ENCODE measurements around the gene KRT38.
"Not testable (repeated sequence)": the region's sequence is repeated elsewhere in the genome, so short reads cannot be mapped to it uniquely, and the experiment has no call there.

KRT38 gene

DNA sequence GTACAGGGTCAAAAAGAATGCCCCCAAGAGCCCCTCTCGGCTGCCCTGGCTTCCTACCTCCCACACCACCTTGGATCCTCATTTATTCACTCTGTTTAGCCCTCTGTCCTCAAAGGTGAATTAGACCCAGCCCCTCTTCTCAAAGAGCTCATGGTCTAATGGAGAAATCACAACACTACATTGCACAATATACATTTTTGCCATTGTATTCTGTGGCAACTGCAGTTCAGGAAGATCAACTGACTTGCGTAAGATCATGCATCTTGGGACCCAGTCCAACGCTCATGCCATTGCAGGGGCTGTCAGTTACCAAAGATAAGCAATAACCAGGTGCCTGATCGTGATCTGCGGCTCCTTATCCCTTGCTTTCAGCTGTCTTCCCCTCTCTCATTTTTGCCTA lies 1.4 kb downstream of the KRT38 start:
- TF ChIP-seq, protein P1, sequence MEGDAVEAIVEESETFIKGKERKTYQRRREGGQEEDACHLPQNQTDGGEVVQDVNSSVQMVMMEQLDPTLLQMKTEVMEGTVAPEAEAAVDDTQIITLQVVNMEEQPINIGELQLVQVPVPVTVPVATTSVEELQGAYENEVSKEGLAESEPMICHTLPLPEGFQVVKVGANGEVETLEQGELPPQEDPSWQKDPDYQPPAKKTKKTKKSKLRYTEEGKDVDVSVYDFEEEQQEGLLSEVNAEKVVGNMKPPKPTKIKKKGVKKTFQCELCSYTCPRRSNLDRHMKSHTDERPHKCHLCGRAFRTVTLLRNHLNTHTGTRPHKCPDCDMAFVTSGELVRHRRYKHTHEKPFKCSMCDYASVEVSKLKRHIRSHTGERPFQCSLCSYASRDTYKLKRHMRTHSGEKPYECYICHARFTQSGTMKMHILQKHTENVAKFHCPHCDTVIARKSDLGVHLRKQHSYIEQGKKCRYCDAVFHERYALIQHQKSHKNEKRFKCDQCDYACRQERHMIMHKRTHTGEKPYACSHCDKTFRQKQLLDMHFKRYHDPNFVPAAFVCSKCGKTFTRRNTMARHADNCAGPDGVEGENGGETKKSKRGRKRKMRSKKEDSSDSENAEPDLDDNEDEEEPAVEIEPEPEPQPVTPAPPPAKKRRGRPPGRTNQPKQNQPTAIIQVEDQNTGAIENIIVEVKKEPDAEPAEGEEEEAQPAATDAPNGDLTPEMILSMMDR (IDR thresholded peaks at IDR 0.05; ENCODE audit: control insufficient read depth, extremely low read depth, insufficient read depth), result no peak
- H3K4me3 ChIP-seq (ENCODE audit: low read depth, low read length), result no peak overlapping the region
- no peak for DNase-seq (ENCODE audit: low read depth)

DNA sequence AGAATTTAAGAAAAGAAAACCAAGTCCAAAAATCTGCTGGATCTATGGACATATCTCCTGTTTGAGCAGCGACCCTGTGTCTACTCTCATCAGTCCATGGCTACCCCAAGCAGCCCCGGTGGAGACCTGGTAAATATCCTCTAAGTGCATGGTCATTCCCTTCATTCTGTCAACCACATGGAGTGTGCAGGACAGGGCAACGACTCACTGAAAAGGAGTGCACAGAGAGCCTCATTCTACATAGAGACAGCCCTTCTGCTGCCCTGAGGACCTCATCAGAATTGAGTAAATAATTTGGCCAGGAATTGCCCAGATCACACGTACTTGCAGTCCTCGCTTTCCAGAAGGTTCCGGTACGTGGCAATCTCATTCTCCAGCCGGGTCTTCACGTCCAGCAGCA lies 3.0 kb downstream of the KRT38 start:
- TF ChIP-seq, protein P1 (IDR thresholded peaks at IDR 0.05; ENCODE audit: control insufficient read depth, extremely low read depth, insufficient read depth), result no peak
- DNase-seq (ENCODE audit: low read depth), result no peak
- H3K4me3 ChIP-seq (ENCODE audit: low read depth, low read length), result no peak overlapping the region

- no peak overlapping the region for H3K4me3 ChIP-seq (ENCODE audit: low read depth, low read length)
- TF ChIP-seq, protein P1 (IDR thresholded peaks at IDR 0.05; ENCODE audit: control insufficient read depth, extremely low read depth, insufficient read depth), result no peak
- DNase-seq (ENCODE audit: low read depth), result no peak
Measured at GRCh38 chr17:41437254-41437653, 3.5 kb downstream of the KRT38 start.

DNA sequence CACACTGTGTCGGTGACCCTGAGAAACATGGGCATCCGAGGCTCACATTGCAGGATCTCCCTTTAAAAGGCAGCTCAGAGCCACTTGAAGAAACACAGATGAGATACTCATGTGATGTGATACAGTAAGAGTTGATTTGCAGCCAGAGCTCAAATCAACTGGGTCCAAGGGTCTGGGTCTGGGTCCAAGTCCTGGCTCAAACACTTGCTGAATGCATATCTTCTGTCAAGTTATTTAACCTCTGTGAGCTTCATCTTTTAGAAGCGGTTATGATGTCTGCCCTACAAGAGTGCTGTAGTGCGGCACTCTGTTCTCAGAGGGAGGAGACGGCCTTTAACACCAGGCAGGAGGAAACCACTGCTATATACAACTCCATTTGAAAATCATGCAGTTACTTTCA lies 6.4 kb downstream of the KRT38 start:
- TF ChIP-seq, protein P1 (IDR thresholded peaks at IDR 0.05; ENCODE audit: control insufficient read depth, extremely low read depth, insufficient read depth), result no peak
- H3K4me3 ChIP-seq (ENCODE audit: low read depth, low read length), result no peak overlapping the region
- no peak for DNase-seq (ENCODE audit: low read depth)

GRCh38 chr17:41434005-41434404 lies 6.8 kb downstream of the KRT38 start:
- TF ChIP-seq, protein P1 (IDR thresholded peaks at IDR 0.05; ENCODE audit: control insufficient read depth, extremely low read depth, insufficient read depth), result no peak
- no peak overlapping the region for H3K4me3 ChIP-seq (ENCODE audit: low read depth, low read length)
- DNase-seq (ENCODE audit: low read depth), result no peak

DNA sequence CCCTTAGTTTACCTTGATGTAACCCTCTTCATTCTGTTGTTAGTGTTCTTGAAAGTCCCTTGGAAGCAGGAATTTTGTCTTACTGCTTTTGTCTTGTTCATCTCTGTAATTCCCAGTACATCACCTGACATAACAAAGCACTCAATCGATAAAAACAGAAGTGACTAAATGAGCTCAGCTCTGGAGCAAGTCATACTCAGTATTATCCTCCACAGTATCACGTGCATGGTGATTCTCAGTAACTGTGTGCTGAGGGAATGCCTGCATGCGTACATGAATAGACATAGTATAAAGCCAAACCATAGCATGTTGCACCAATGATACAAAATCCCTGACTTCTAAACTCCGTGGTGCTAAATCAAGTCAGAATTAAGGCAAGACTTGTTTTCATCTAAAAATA lies 7.2 kb downstream of the KRT38 start:
- no peak for DNase-seq (ENCODE audit: low read depth)
- TF ChIP-seq, protein P1 (IDR thresholded peaks at IDR 0.05; ENCODE audit: control insufficient read depth, extremely low read depth, insufficient read depth), result no peak
- no peak overlapping the region for H3K4me3 ChIP-seq (ENCODE audit: low read depth, low read length)

- DNase-seq (ENCODE audit: low read depth); H3K4me3 ChIP-seq (ENCODE audit: low read depth, low read length): not testable (repeated sequence)
Measured at GRCh38 chr17:41430376-41430775, 10.4 kb downstream of the KRT38 start.
